GM18858 (cell line): ENCODE measurements around the gene SERTM1.

ENCODE experiments used
- ATAC-seq: cut with Tn5 transposase; IDR thresholded peaks from one replicate; pipeline ENCODE4 v1.9.1; 2021; ENCODE audit not compliant: unreplicated experiment

SERTM1 gene

GRCh38 chr13:36673838-36674326 is at the start of gene SERTM1:
TSS of gene SERTM1 (plus strand) at chr13:36674020. CDS start at chr13:36695079, 21,059 bp downstream.
- ATAC-seq, result no peak

- no peak for ATAC-seq
Measured at GRCh38 chr13:36628377-36629056, 45.3 kb upstream of the SERTM1 start.

- no peak for ATAC-seq
Measured at GRCh38 chr13:36629057-36629385, 44.8 kb upstream of the SERTM1 start.

DNA sequence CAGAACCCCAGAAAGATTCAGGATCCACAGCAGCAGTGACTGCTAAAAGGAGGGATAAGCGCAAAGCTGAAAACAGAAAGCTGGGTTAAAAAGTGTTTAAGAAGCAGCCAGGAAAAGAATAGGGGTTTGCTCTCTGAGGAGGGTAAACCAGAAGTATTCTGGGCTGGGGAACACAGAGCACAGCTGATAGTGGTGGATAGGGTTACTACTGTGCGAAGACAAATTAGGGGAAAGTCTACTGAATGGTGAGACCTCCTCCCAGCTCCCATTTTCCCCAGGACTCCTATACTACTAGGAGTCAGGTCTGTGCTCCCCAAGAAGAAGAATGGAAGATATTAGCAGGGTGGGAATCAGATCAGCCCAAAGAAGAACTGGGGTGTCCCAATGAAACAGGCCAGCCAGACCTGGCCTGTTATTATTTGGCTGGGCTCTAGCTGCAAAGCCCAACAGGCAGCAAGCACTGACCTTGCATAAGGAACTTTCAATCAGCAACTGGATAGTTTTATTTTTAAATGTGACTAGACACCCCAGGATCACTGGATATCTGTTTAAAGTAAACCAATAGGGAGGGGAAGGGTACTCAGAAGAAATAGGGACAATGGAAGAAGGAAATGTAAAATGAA is 43.5 kb upstream of the SERTM1 start:
- ATAC-seq, result no peak

- no peak for ATAC-seq
Measured at GRCh38 chr13:36639610-36640009, 34.2 kb upstream of the SERTM1 start.

DNA sequence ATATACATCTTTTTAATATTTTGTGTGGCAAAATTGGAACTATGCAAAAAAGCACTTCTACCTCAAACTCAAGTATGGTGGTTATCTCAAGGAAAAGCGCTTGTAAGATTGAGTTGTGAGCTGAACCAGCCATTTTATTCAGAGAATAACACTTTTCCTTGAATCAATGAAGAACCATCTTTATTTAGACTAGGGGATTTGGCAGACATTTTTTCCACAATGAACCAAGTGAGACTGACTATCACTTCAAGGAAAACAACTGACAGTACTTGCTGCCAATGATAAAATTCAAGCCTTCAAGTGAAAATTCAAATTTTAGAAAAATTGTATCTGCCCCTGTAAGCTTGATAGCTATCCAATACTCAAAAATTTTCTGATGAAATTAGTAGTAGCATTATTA is 23.2 kb upstream of the SERTM1 start:
- no peak for ATAC-seq

- no peak for ATAC-seq
Measured at GRCh38 chr13:36665630-36666029, 8.2 kb upstream of the SERTM1 start.

DNA sequence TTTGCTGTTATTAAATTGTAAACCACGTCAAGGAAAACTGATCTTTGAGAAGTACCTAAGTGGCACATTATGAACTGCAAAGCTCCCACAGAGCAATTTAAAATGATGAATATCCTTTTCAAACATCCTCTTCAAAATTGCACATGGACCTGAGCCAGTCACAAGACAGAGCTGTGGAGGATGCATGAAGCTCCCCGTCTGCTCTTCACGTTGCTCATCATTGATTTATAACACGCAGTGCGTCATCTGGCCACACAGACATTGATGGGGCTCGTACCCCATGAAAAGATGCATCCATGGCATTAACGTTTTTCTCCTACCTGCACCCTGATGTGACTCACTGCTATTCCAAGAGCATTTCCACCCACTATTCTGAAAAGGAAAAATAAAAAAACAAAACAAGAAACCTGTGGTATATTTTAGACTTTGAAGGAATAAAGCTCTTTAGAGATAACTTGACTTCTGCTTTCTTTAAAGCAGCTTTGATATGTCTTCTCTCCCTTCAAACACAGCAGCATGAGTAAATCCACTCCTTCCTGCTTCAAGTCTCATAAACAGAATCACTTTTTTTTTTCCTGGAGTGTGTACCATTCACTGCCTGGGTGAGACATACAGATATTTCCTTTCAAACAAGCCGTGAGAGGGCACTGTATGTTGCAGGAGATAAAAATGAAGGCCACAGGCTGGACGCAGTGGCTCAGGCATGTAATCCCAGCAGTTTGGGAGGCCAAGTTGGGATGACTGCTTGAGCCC is 7.2 kb upstream of the SERTM1 start:
- ATAC-seq, result no peak

DNA sequence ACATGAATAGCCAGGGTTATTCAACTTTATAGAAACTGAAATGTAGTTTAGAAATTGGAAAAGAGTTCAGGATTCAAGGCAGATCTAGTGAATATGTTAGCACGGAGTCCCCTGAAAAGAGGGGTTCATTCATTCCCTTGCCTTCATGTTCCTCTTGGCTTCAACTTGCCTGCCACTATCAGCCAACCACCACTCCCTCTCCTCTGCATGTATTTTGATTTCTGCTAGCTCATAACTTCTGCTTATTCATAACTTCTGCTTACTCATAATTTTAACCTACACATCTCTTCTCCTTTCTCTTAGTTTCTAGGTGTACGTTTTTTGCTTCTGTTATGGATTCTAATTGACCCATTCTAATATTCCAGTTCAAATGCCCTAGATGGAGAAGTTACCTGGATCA is 5.5 kb upstream of the SERTM1 start:
- ATAC-seq, result no peak

- ATAC-seq, result no peak
Measured at GRCh38 chr13:36673352-36673751, 468 bp upstream of the SERTM1 start.

- ATAC-seq, result no peak
Measured at GRCh38 chr13:36674337-36675212, 755 bp downstream of the SERTM1 start.

GRCh38 chr13:36675213-36675536 is 1.4 kb downstream of the SERTM1 start:
- ATAC-seq, result no peak

DNA sequence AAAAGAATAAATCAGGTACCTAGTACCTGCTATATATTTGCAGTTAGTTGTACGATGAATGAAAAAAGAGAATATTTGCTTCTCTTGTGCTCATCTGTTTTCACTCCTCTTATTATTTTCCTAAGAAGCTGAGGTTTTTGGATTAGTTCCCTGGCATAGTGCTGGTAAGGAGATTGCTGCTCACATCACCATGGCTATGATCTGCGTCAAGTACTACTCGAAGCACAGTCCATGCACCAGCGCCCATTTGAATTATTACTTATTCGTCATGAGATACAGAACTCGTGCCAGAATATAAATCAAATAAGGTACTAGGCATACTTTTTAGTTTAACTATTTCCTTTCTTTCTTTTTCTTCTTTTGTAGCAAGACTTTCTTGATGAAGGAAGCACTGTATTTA is 7.1 kb downstream of the SERTM1 start:
- ATAC-seq, result no peak

GRCh38 chr13:36681894-36682624 is 8.2 kb downstream of the SERTM1 start:
- no peak for ATAC-seq

- ATAC-seq, result no peak
Measured at GRCh38 chr13:36683701-36684100, 9.9 kb downstream of the SERTM1 start.

DNA sequence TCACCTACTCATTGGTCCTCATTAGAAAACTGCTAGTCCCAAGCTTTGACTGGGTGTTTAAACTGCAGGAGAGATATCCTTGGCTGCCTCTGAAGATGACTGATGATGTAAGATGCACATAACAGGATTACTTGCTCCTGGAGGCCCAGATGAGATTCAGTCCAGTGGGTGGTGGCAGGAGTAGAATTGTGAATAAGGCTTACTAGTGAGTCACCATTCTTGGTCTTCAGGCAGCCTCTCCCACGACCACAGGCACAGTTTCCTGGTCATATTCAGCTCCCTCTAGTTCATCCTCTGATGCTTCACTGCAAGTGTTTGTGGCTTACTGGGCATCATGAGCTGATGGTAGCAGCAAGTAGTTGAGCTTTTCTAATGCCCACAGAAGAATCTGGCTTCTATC is 12.1 kb downstream of the SERTM1 start:
- ATAC-seq, result no peak

DNA sequence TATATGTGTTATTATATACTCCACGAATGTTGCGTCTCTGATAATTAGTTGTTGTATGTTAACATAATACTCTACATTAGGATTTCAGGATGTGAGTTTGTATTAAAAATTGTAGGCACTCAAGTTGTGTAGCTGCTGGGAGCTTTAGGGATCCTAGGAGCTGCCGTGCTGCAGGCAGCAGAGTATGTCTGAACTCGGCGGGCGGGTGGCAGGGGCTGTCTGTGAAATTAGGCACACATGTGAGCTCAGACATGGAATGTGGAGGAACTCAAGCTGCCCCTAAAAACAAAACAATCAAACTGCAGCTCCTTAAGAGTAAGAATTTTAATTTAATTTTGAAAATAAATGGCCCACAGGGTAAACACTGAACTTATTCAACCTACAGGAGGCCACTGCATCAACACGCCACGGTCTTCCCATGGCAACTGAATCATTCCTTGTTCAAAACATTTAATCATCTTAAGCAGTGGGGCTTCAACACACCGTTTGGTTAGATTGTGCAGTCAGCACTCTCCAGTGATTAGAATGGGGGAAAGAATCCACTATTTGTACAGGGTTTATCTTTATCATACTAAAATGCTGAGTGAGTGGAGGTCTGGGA is 22.7 kb downstream of the SERTM1 start:
- ATAC-seq, result no peak

GRCh38 chr13:36700170-36700569 is 26.4 kb downstream of the SERTM1 start:
- no peak for ATAC-seq

DNA sequence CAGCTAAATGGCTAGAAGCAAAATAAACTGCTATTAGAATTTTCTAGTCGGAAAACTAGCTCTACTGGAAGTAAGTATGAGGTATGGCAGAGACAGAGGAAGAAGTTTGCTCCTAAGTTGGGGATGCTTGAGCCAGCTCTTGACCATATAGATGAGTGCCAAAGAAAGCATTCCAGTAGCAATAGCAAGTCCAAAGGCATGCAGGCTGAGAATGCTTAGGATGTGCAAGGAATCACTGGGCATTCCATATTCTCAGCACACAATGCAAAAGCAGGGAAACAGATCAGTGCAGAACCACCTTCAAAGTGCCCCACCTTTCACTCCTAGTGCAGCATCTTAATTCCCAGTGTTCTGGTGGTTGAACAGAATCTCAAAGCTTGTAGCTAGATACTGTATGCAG is 32.9 kb downstream of the SERTM1 start:
- no peak for ATAC-seq
